ENCODE data around the gene GIMAP8. TPM values are rescaled to one million over a fixed set of nuclear protein-coding genes. Genes with fewer than 3 reads are reported as not detected.

Gene GIMAP8
- total RNA-seq, 2 donors from 2014 or later, result 0.99 to 5.4 TPM

DNA sequence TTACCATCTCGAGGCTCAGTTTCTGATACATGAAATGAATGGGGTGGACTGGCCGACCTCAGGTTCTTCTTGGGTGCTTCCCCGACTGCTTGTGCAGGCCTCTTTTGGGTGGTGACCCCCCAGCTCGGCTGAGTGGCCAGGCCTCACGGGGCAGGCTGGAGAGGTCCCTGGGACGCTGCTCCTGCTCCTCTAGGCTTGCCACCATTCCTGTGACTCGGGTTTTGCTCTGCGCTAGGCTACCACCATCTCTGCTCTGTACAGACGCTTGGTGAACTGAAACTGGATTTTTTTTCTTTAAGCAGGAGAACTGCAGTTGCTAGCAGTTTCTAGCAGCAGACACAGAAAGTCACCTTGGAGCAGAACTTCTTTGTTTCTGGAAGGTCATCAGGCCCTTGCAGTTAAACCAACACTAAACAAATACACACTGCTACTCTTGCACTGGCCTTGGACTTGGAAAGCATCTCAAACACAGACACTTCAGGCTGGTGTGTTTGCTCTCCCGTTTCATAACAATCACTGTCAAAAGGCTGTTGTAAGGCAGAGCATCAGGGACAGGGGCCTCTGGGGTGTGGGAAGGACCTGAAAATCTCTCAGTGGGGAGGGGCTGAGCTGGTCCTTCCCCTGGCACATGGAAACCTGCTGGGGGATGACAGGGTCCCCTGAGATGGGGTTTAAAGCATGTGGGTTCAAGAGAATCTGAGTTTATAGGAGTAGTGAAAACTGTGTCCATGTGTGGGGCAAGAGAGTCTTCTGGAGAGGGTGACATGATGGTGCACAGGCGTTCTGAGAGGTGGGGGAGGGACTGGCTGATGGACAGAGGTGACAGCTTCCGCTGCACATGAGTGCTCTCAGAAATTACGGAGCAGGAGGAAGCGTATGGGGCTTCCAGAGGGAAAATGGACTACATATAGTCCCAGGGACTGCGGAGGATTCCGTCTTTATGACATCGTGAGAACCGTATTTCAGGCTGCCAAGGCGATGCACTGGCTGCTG is 35.0 kb upstream of the GIMAP8 start:
- no peaks in the 10 kb centered on the region for H3K4me1 ChIP-seq
- no peaks in the 10 kb centered on the region for H3K36me3 ChIP-seq (replicated peaks in 1 of 2; ENCODE audit: insufficient read depth in 1 of 2, low read depth in 2 of 2)
- WGBS, 2 donors, result 85 to 86% methylated on average over 16 to 19 of the region's 19 CpGs
- no peak for ATAC-seq
- H3K9me3 ChIP-seq, result no peaks in the 10 kb centered on the region
- no peaks in the 10 kb centered on the region for H3K27me3 ChIP-seq
- intact Hi-C loops (cut with DNase I), result no loop called here
- peak in 1 of 4 donors; percentile 9 for DNase-seq
- H3K4me3 ChIP-seq, result no peak overlapping the region
- no peak overlapping the region for H3K27ac ChIP-seq
- TF ChIP-seq, protein P1, sequence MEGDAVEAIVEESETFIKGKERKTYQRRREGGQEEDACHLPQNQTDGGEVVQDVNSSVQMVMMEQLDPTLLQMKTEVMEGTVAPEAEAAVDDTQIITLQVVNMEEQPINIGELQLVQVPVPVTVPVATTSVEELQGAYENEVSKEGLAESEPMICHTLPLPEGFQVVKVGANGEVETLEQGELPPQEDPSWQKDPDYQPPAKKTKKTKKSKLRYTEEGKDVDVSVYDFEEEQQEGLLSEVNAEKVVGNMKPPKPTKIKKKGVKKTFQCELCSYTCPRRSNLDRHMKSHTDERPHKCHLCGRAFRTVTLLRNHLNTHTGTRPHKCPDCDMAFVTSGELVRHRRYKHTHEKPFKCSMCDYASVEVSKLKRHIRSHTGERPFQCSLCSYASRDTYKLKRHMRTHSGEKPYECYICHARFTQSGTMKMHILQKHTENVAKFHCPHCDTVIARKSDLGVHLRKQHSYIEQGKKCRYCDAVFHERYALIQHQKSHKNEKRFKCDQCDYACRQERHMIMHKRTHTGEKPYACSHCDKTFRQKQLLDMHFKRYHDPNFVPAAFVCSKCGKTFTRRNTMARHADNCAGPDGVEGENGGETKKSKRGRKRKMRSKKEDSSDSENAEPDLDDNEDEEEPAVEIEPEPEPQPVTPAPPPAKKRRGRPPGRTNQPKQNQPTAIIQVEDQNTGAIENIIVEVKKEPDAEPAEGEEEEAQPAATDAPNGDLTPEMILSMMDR (IDR thresholded peaks at IDR 0.05), result no peak
- TF ChIP-seq POLR2A (IDR thresholded peaks at IDR 0.05), result no peak

DNA sequence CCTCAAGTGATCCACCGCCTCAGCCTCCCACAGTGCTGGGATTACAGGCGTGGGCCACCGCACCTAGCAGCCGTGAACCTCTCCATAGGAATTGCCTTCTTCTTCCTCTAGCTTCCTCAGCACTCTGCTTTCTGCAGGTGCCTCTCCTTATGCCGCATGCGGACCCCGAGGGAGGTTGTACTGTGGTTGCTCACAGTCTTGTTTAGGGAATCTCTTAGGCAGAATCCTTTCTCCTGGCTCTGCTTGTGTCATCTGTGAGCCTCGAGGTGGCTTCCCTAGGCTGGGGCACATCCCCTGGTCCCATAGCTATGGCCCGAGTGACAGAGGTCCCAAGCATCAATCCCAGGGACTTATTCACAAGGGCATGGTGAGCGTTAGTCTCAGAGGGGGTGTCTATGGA is 33.2 kb upstream of the GIMAP8 start:
- no peaks in the 10 kb centered on the region for H3K36me3 ChIP-seq (replicated peaks in 1 of 2; ENCODE audit: insufficient read depth in 1 of 2, low read depth in 2 of 2)
- no peak overlapping the region for H3K27ac ChIP-seq
- H3K4me3 ChIP-seq, result no peak overlapping the region
- DNase-seq (peak in 1 of 4 donors; percentile 4), ATAC-seq (no peak)
- no peaks in the 10 kb centered on the region for H3K27me3 ChIP-seq
- intact Hi-C loops (cut with DNase I), result no loop called here
- no peak for TF ChIP-seq POLR2A (IDR thresholded peaks at IDR 0.05)
- H3K9me3 ChIP-seq, result no peaks in the 10 kb centered on the region
- peaks cover 6% of the 10 kb centered on the region for H3K4me1 ChIP-seq
- WGBS, 2 donors, result 93 to 95% methylated on average over 7 to 10 of the region's 10 CpGs

DNA sequence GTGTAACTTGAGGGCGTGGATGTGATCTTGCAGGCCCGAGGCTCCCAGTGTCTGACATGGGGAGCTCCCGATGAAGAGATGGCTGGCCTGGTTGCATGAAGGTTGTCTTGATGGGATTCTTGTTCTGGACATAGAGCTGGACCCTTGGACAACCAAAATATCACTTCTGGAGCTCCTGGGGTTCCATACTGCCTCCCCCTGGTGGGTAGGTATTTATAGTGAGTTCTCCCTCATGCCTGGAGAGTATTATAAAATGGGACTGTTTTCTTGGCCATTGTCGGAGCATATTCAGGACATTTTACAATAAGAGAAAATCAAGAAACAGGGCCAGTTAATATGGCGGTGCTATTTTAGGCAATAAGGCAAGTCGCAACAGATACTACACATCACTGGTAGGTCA is 32.6 kb upstream of the GIMAP8 start:
- Histone ChIP-seq H3K27me3 (no peaks in the 10 kb centered on the region), H3K9me3 (no peaks in the 10 kb centered on the region), H3K4me1 (peaks cover 6% of the 10 kb centered on the region), H3K4me3 (no peak overlapping the region), H3K36me3 (replicated peaks in 1 of 2; ENCODE audit: insufficient read depth in 1 of 2, low read depth in 2 of 2) (no peaks in the 10 kb centered on the region), H3K27ac (no peak overlapping the region)
- ATAC-seq, result no peak
- intact Hi-C loops (cut with DNase I), result no loop called here
- no peak for TF ChIP-seq POLR2A (IDR thresholded peaks at IDR 0.05)
- TF ChIP-seq, protein P1 (IDR thresholded peaks at IDR 0.05), result no peak
- WGBS, 2 donors, result 91% methylated on average over 6 of the region's 6 CpGs
- peak in 1 of 4 donors; percentile 1 for DNase-seq

GRCh38 chr7:150420242-150420641 is 30.2 kb upstream of the GIMAP8 start:
- no peak overlapping the region for H3K4me3 ChIP-seq
- ATAC-seq (no peak), DNase-seq (peak in 2 of 4 donors; percentile 1)
- TF ChIP-seq, protein P1 (IDR thresholded peaks at IDR 0.05), result no peak
- TF ChIP-seq POLR2A (IDR thresholded peaks at IDR 0.05), result no peak
- H3K27ac ChIP-seq, result no peak overlapping the region
- H3K9me3 ChIP-seq, result no peaks in the 10 kb centered on the region
- no peaks in the 10 kb centered on the region for H3K27me3 ChIP-seq
- H3K36me3 ChIP-seq (replicated peaks in 1 of 2; ENCODE audit: insufficient read depth in 1 of 2, low read depth in 2 of 2), result no peaks in the 10 kb centered on the region
- peaks cover 6% of the 10 kb centered on the region for H3K4me1 ChIP-seq
- intact Hi-C loops (cut with DNase I), result no loop called here
- WGBS, 2 donors, result 70 to 78% methylated on average over 2 of the region's 2 CpGs

DNA sequence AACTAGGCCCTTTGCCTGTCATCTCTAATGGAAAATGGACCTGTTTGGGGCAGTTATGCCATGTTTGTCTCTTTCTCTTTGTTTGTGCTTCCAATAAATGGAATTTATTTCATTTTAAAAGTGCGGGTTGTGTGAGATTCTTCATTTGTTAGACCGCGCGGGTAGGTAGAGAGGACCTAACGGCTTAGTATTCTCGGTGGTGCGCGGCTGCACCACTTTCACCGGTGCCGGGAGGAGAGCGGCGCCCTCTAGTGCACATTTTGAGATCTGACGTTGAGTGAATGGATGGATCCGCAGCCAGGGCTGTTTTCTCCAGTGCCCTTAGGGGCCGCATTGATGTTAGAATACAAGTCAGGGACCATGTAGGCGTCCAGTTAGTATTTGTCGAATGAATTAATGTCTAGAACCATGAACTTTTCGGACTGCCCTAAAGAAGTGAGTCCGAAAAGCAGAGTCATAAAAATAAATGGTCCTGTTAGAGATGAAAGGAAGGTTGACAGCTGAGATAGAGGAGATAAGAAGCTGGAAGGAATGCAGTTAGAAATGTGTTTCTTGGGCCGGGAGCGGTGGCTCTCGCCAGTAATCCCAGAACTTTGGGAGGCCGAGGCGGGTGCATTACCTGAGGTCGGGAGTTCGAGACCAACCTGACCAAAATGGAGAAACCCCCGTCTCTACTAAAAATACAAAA is 29.3 kb upstream of the GIMAP8 start:
- peak; percentile 83 to 90 (median 86) for DNase-seq
- no peak for TF ChIP-seq POLR2A (IDR thresholded peaks at IDR 0.05)
- TF ChIP-seq, protein P1 (IDR thresholded peaks at IDR 0.05), result peak; percentile 74 to 92 (median 87)
- no peaks in the 10 kb centered on the region for H3K27me3 ChIP-seq
- no peak overlapping the region for H3K4me3 ChIP-seq
- no peak overlapping the region for H3K27ac ChIP-seq
- peak; percentile 96 for ATAC-seq
- H3K36me3 ChIP-seq (replicated peaks in 1 of 2; ENCODE audit: insufficient read depth in 1 of 2, low read depth in 2 of 2), result no peaks in the 10 kb centered on the region
- intact Hi-C loops (cut with DNase I), result no loop called here
- H3K9me3 ChIP-seq, result no peaks in the 10 kb centered on the region
- 11 to 17% methylated on average over 27 of the region's 27 CpGs for WGBS, 2 donors
- H3K4me1 ChIP-seq, result peaks cover 6% of the 10 kb centered on the region
